Gastrocnemius medialis (tissue), 4 donors: ENCODE measurements around the gene MBNL2.

ENCODE experiments used
- POLR2A ChIP-seq, 2 donors: fragments of 450-650 bp; IDR thresholded peaks; one replicate each; pipeline ENCODE4 v1.6.1; 2017; ENCODE audit warnings: antibody characterized with exemption in 2 of 2, mild to moderate bottlenecking in 2 of 2, moderate library complexity in 2 of 2
- TF ChIP-seq, protein P1 (sequence below), 5 experiments: fragments of 450-650 bp in 3 of 5; fragments of 200-600 bp in 2 of 5; sonication (generic) in 2 of 5; IDR thresholded peaks in 4 of 5; conservative IDR thresholded peaks in 1 of 5; 1 replicate in 4 of 5; 2 replicates in 1 of 5; pipeline ENCODE4 v1.5.1; 2016 to 2019; ENCODE audit warnings: antibody characterized with exemption in 5 of 5, mild to moderate bottlenecking in 3 of 5, moderate library complexity in 3 of 5

GRCh38 chr13:97376981-97377380 lies 154.8 kb downstream of the MBNL2 start:
- TF ChIP-seq, protein P1, sequence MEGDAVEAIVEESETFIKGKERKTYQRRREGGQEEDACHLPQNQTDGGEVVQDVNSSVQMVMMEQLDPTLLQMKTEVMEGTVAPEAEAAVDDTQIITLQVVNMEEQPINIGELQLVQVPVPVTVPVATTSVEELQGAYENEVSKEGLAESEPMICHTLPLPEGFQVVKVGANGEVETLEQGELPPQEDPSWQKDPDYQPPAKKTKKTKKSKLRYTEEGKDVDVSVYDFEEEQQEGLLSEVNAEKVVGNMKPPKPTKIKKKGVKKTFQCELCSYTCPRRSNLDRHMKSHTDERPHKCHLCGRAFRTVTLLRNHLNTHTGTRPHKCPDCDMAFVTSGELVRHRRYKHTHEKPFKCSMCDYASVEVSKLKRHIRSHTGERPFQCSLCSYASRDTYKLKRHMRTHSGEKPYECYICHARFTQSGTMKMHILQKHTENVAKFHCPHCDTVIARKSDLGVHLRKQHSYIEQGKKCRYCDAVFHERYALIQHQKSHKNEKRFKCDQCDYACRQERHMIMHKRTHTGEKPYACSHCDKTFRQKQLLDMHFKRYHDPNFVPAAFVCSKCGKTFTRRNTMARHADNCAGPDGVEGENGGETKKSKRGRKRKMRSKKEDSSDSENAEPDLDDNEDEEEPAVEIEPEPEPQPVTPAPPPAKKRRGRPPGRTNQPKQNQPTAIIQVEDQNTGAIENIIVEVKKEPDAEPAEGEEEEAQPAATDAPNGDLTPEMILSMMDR (IDR thresholded peaks at IDR 0.05 in 4 of 5, conservative IDR thresholded peaks at IDR 0.05 in 1 of 5): no peak
- no peak for TF ChIP-seq POLR2A (IDR thresholded peaks at IDR 0.05)
